GM06990 (cell line): Measurements from ENCODE around the gene ZNF618.
A peak's percentile ranks its signal among the peaks of the same experiment; 100 is the strongest.
"Not testable (repeated sequence)": the region's sequence is repeated elsewhere in the genome, so short reads cannot be mapped to it uniquely, and the experiment has no call there.

Experiments used
- DNase-seq: peaks from one replicate; pipeline ENCODE4 v3.0.0-alpha.2; 2011; ENCODE audit not compliant: insufficient read length; ENCODE audit errors: extremely low read depth
- H3K27me3 ChIP-seq: replicated peaks from 2 replicates; pipeline ENCODE4 v1.6.0; 2011; ENCODE audit warnings: low read length; ENCODE audit not compliant: control insufficient read depth, insufficient read depth
- H3K36me3 ChIP-seq: 2 replicates; pipeline ENCODE4 v1.5.1; 2011; ENCODE audit warnings: low read length; ENCODE audit not compliant: control insufficient read depth, insufficient read depth
- H3K4me3 ChIP-seq: replicated peaks from 2 replicates; pipeline ENCODE4 v1.5.1; 2011; ENCODE audit warnings: low read depth, mild to moderate bottlenecking, control low read depth, low read length
- TF ChIP-seq, protein P1 (sequence below): IDR thresholded peaks from 2 replicates; pipeline ENCODE4 v1.5.1; 2011; ENCODE audit warnings: low read length, control low read depth, mild to moderate bottlenecking, inconsistent platforms; ENCODE audit not compliant: insufficient read depth, poor library complexity, severe bottlenecking

Gene ZNF618

GRCh38 chr9:114039484-114039883 lies 163.4 kb downstream of the ZNF618 start:
- no peak for DNase-seq
- TF ChIP-seq, protein P1, sequence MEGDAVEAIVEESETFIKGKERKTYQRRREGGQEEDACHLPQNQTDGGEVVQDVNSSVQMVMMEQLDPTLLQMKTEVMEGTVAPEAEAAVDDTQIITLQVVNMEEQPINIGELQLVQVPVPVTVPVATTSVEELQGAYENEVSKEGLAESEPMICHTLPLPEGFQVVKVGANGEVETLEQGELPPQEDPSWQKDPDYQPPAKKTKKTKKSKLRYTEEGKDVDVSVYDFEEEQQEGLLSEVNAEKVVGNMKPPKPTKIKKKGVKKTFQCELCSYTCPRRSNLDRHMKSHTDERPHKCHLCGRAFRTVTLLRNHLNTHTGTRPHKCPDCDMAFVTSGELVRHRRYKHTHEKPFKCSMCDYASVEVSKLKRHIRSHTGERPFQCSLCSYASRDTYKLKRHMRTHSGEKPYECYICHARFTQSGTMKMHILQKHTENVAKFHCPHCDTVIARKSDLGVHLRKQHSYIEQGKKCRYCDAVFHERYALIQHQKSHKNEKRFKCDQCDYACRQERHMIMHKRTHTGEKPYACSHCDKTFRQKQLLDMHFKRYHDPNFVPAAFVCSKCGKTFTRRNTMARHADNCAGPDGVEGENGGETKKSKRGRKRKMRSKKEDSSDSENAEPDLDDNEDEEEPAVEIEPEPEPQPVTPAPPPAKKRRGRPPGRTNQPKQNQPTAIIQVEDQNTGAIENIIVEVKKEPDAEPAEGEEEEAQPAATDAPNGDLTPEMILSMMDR: no peak

DNA sequence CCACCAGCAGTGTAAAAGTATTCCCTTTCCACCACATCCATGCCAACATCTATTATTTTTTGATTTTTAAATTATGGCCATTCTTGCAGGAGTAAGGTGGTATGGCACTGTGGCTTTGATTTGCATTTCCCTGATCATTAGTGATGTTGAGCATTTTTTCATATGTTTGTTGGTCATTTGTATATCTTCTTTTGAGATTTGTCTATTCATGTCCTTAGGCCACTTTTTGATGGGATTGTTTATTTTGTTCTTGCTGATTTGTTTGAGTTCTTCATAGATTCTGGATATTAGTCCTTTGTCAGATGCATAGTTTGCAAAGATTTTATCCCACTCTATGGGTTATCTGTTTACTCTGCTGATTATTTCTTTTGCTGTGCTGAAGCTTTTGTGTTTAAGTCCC lies 167.6 kb downstream of the ZNF618 start:
- not testable (repeated sequence) for DNase-seq

More at GRCh38 chr9:114039484-114039883, 163.4 kb downstream of the ZNF618 start:
- Histone ChIP-seq H3K27me3 (no peaks in the 10 kb centered on the region), H3K36me3 (no peaks in the 10 kb centered on the region), H3K4me3 (no peak overlapping the region)

DNA sequence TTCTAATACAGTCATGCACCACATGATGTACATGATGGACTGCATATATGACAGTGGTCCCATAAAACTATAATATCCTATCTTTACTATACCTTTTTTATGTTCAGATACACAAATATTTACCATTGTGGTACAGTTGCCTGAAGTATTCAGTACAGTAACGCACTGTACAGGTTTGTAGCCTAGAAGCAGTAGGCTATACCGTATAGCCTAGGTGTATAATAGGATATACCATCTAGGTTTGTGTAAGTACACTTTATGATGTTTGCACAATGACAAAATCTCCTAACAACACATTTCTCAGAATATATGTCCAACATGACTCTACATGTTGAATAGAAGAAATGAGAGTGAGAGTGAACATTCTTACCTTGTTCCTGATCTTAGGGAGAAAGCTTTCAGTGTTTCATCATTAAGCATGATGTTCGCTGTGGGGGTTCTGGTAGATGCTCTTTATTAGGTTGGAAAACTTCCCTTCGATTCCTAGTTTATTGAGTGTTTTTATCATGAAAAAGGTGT lies 170.2 kb downstream of the ZNF618 start:
- no peak overlapping the region for H3K4me3 ChIP-seq
- DNase-seq: no peak
- H3K36me3 ChIP-seq: no peaks in the 10 kb centered on the region
- TF ChIP-seq, protein P1: no peak
- no peaks in the 10 kb centered on the region for H3K27me3 ChIP-seq

More for the DNA sequence above, 167.6 kb downstream of the ZNF618 start:
- not testable (repeated sequence) for H3K4me3 ChIP-seq, H3K27me3 ChIP-seq, H3K36me3 ChIP-seq

- Histone ChIP-seq H3K36me3 (no peaks in the 10 kb centered on the region), H3K27me3 (peaks cover 2% of the 10 kb centered on the region; the same call in 1 of the 2 replicates), H3K4me3 (no peak overlapping the region)
- TF ChIP-seq, protein P1: no peak
- no peak for DNase-seq
Observed at GRCh38 chr9:114046875-114047274, 170.8 kb downstream of the ZNF618 start.

DNA sequence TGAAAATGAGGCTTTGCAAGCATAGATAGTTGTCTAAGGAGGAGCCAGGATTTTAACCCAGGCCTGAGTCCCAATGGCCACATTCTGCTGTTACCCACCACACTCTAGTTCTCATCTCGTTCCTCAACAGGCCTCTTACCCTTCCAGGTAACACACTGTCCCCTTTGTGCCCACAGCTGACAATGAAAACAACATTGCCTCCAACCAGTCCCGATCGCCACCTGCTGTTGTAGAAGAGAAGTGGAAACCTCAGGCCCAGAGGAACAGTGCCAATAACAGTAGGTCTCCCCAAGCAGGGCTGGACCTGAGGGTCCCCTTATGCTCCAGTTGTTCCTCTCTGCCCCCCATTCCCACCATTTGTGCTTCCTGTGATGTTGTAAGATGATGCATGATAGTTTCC lies 171.6 kb downstream of the ZNF618 start:
- Histone ChIP-seq H3K27me3 (peaks cover 2% of the 10 kb centered on the region; the same call in 1 of the 2 replicates), H3K4me3 (no peak overlapping the region), H3K36me3 (no peaks in the 10 kb centered on the region)
- TF ChIP-seq, protein P1: peak; percentile 41
- DNase-seq: no peak

GRCh38 chr9:114048533-114049415 lies 172.7 kb downstream of the ZNF618 start:
- TF ChIP-seq, protein P1: no peak

More at GRCh38 chr9:114048533-114049415, 172.7 kb downstream of the ZNF618 start:
- Histone ChIP-seq H3K27me3 (peaks cover 2% of the 10 kb centered on the region; the same call in 1 of the 2 replicates), H3K36me3 (no peaks in the 10 kb centered on the region), H3K4me3 (no peak overlapping the region)
- DNase-seq: no peak
